Skin of body (tissue), 2 donors: Measurements from ENCODE around the gene MRS2. TPM values are rescaled to one million over a fixed set of nuclear protein-coding genes. Genes with fewer than 3 reads are reported as not detected.
"Not testable (repeated sequence)": the region's sequence is repeated elsewhere in the genome, so short reads cannot be mapped to it uniquely, and the experiment has no call there.

Experiments
- DNase-seq: peaks from one replicate; lab custom pipeline; 2025; lab: John Stamatoyannopoulos, UW
- total RNA-seq: library from RNA; depleted of rRNA; stranded (reverse); fragments of >200 nt; gene quantifications from one replicate; pipeline ENCODE4 v1.2.3, GENCODE V29; 2014

MRS2 gene, protein sequence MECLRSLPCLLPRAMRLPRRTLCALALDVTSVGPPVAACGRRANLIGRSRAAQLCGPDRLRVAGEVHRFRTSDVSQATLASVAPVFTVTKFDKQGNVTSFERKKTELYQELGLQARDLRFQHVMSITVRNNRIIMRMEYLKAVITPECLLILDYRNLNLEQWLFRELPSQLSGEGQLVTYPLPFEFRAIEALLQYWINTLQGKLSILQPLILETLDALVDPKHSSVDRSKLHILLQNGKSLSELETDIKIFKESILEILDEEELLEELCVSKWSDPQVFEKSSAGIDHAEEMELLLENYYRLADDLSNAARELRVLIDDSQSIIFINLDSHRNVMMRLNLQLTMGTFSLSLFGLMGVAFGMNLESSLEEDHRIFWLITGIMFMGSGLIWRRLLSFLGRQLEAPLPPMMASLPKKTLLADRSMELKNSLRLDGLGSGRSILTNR
- 14.4 TPM for total RNA-seq

DNA sequence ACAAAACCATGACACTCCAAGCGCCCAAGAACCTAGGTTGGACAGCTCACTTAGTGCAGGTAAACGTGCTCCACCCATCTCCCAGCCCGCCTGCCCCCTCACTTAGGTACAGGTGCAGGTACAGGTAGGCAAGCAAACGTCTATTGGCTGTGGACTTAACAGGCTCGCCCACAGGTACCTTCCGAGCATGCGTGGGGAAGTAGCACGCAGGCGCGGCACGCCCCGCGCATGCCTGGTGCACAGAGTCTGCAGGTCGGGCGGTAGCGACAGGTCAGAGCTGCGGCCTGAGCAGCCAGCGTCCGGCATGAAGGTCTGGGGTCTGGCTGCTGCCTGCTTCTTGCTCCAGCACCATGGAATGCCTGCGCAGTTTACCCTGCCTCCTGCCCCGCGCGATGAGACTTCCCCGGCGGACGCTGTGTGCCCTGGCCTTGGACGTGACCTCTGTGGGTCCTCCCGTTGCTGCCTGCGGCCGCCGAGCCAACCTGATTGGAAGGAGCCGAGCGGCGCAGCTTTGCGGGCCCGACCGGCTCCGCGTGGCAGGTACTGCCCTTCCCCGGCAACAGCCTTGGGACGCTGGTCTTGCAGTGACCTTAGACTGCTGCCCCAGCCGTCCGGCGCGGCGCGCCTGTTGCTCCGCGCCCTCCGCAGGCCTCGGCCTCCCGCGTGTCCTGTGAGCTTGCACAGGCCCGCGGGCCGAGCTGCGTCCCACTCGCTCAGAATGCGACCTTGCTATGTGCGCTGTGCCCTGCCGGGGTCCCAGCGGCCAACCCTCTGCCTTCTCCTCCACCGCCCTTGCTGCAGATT is at the start of gene MRS2:
MRS2 (plus strand) TSS at position 240 of the 804 bp plus-strand sequence; CDS start at position 351, 111 bp downstream.
- peak; percentile 31 for DNase-seq

DNA sequence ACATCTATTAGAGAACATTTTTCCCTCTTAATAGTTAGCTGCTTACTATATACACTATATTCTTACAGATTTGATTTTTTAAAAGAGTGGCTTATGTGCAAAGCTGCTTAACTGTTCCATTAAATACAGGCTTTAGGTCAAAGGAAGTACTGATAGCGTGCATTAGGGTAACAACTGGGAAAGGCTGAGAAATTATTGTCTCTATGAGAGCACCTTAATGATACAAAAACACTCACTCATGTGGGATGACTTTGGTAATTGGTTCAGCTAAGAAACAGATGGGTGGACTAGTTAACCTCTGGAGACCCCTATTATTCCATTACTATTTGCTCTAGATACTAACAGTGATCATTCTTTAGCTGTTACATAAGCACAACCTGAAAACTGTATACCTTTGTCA is 48.9 kb upstream of the MRS2 start:
- no peak for DNase-seq

DNA sequence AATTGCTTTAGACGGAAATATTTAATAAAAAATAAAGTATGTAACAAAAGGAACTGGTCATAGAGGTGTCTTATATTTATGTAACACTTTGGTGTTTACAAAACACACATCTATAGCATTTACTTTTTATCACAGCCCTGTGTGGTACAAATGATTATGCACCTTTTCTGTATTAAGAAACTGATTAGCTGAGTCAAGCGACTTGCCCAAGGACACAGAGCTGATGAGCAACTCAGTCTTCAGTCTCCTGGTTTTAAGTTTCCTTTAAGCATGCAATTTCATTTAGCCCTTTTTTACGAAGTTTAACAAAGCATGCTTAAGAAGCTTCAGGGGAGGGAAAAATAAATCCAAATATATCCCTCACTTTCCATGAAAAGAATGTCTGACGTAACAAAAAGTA is 47.3 kb upstream of the MRS2 start:
- DNase-seq, result no peak

DNA sequence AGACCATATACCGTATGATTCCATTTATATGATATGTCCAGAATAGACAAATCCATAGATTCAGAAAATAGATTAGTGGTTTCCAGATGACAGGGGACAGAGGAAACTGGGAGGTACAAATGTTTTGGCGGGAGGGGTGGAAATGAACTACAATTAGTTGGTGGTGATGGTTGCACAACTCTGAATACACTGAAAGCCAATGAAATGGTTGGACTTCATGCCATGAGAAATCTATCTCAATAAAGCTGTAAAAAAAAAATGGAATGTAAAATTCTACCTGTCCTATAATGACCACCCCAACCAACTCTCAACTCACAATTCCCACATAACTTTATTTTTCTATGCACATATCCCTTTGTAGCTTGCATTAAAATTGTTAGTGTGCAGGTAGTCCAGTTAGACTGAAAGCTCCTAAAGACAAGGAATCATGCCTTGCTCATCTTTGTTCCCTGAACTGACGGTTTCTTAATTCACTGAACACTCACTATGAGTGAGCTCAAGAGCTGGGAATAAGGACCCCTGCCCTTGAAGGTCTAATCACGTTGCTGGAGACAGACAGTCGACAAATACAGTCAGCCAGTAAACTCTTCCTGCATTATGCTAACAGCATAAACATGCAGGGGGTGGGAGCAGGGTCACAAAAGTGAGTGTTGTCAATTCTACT is 46.3 kb upstream of the MRS2 start:
- no peak for DNase-seq

DNA sequence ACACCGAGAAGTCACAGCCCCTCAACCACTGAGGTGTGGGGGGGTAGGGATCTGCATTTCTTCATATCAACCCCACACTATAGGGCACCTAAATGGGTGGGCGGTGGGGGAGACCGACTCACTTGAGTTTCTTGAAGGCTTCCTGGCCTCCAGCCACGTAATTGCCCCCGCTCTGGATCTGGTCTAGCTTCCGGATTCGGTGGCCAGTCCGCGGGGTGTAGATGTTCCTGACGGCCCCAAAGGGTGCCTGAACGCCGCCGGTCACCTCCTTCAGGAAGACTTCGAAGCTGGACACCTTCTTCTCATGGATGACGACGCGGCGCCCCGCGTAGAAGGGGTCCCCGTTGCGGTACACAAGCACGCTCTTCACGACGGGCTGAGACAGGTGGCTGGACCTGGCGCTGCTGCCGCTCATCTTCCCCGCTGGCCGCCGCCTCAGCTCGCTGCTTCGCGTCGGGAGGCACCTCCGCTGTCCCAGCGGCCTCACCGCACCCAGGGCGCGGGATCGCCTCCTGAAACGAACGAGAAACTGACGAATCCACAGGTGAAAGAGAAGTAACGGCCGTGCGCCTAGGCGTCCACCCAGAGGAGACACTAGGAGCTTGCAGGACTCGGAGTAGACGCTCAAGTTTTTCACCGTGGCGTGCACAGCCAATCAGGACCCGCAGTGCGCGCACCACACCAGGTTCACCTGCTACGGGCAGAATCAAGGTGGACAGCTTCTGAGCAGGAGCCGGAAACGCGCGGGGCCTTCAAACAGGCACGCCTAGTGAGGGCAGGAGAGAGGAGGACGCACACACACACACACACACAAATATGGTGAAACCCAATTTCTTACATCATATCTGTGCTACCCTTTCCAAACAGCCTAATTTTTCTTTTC is 45.2 kb upstream of the MRS2 start, which contains the start of gene DCDC2:
DCDC2 (minus strand) TSS at position 724 of the 883 bp plus-strand sequence; CDS start at position 415, 309 bp downstream.
- no peak for DNase-seq

DNA sequence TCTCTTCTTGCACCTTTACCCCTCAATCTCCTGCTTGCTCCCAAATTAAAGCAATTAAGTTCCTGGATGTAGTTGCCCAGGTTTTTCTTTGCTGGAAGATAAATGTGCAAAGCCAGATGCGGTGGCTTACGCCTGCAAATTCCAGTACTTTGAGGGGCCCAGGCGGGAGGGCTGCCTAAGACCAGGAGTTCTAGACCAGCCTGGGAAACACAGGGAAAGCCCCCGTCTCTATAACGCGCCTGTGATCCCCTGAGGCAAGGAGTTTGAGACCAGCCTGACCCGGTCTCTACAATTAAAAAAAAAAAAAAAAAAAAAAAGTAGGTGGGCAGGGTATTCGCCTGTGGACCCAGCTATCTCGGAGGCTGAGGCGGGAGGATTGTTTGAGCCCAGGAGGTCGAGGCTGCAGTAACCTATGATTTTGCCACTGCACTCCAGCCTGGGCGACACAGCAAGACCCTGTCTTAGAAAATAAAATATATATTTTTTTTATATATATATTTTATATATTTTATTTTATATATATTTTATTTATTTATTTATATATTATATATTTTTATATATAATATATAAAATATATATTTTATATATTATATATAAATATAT is 44.4 kb upstream of the MRS2 start:
- DNase-seq, result no peak

DNA sequence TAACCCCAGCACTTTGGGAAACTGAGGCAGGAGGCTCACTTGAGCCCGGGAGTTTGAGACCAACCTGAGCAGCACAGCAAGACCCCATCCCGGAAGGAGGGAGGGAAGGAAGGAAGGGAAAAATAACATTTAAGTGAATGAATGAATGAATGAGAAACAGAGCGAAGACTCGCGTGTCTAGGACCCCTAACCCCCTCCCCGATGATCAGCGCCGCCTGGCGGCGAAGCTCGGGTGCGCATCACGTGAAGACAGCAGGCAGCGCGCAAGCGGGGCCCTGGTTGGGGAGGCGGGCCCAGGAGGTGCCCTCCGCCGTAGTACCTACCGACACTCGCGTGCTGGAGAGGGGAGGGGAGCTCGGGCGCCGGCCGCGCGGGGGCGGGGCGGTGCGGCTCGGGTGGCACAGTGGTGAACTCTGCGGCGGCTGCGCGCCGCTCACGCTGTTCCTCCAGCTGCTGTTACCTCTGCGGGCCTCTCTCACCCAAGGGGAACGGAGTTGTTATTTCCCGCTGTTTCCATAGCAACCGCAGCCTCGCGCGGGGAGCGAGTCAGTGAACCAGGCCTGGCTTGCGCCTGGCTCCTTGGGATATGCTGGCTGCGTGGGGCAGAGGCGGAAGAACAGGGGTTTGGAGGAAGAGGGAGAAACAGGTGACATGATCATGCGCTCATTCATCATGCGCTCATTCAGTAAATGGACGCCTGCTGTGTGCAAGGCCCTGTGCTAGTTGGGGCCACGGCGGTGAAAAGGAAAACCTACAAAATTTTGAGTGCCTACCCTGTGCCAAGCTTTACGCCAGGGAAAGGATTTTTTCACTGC is 42.9 kb upstream of the MRS2 start:
- DNase-seq, result peak; percentile 23

DNA sequence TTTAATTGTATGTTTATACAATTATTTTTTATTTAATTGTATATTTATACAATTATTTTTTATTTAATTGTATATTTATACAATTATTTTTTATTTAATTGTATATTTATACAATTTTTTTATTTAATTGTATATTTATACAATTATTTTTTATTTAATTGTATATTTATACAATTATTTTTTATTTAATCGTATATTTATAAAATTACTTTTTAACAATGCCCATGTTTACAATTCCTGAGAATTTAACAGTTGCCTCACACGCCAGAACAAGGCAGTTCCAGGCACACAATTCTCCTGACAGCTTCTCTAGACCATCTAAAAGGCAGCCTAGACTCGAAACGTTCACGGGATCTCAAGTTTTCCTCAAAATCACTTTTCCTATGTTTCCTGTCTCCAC is 40.4 kb upstream of the MRS2 start:
- not testable (repeated sequence) for DNase-seq

DNA sequence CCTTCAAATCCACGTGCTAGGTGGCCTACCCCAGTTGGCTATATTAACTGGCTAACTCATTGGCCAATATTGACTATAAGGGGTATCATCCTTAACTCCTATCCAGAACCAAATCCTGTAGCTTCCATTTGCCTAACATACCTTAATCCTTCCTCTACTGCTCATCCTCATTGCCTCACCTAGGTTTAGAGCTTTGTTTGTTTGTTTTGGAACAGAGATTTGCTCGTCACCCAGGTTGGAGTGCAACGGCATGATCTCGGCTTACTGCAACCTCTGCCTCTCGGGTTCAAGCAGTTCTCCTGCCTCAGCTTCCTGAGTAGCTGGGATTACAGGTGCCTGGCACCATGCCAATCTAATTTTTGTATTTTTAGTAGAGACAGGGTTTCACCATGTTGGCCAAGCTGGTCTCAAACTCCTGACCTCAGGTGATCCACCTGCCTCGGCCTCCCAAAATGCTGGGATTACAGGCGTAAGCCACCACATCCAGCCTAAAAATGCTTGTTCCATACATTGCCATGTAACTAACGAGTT is 37.6 kb upstream of the MRS2 start:
- not testable (repeated sequence) for DNase-seq

DNA sequence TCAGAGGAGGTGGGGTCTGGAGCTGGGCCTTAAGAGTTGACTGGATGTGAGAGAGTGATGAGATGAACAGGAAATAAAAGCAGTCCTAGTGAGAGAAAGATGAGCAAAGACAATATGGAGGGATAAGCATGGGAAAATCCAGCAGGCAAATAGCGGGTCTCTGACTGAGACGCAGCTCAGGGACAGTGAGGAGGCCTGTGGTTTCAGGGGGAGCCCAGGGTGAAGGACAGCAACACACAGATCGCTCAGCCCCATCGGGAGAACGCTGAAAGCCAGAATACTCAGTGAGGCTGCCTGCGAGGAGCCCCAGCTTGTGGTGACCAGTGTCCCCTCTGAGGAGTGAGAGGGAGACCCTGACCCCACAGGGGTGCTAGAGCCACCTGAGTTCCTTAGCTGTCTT is 28.1 kb upstream of the MRS2 start:
- DNase-seq, result no peak

DNA sequence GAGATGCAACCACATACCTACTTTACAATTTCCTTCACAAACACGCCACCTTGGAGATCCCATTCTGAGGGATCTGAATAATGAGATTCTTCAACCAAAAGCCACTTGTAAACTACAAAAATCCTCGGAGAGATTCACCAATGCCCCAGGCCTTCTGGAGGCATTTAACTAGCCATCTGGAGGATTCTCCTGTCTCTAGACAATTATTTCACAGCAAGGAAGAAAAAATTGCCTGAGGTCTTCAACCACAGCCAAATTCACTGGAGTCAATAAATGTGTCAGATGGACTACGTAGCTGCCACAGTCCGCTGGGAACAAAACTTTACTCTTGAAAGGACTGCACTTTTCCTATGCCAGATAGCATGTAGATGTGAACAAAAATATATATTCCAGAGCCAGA is 25.9 kb upstream of the MRS2 start:
- no peak for DNase-seq

DNA sequence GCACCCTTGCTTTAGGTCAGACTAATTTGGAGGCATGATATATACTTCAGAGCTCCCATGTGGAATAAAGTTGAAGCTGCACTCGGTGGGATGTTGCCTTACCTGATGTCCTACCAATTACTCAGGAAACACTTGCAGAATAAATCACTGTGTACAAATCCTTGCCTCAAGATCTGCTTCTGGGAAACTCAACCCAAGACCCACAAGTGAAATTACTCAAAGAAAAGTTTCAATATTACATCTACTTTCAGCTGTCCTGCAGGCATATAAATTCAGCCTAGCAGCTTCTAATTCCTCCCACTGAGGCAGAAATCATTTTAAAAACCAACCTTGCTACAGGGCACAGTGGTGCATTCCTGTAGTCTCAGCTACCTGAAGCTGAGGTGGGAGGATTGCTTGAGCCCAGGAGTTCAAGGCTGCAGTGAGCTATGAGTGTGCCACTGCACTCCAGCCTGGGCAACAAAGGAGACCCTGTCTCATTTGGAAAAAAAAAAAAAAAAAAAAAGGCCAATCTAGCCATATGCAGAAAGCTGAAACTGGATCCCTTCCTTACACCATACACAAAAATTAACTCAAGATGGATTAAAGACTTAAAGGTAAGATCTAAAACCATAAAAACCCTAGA is 24.2 kb upstream of the MRS2 start:
- DNase-seq, result no peak

DNA sequence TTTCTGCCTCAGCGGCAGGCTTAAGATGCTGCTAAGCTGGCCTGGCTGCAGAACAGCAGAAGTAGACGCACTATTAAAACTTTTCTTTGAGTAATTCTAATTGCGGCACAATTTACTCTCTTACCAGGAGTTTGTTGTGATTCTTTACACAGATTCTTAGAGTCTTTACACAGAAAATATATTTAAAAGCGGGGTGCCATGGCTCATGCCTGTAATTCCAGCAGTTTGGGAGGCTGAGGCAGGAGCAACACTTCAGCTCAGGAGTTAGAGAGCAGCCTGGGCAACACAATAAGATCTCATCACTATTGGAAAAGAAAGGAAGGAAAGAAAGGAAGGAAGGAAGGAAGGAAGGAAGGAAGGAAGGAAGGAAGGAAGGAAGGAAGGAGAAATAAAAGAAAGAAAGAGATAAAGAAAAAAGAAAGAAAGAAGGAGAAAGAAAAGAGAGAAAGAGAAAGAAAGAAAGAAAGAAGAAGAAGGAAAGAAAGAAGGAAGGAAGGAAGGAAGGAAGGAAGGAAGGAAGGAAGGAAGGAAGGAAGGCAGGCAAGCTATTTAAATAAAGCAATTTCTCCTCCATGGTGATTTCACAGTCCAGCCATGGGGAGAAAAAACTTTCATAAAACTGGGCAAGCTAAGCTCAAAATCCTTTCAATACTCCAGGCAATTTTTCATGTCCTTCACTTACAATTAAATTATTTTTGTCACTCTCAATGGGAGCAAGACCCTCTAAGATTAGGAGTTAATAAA is 21.1 kb upstream of the MRS2 start:
- no peak for DNase-seq

DNA sequence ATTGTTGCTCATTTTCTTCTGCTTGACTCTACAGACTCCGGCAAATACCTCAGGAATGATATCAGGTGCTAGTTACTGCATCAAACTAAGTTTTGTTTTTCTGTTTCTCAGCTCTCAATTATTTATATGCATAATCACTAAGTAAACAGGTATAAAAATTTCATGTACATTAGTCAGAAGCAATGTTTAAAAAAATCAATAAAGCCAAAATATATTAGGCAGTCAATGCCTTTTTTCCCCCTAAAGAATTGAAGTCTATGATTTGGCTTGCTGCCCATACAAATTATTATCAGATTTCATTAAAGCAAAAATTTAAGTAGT is 20.6 kb upstream of the MRS2 start:
- DNase-seq, result no peak

DNA sequence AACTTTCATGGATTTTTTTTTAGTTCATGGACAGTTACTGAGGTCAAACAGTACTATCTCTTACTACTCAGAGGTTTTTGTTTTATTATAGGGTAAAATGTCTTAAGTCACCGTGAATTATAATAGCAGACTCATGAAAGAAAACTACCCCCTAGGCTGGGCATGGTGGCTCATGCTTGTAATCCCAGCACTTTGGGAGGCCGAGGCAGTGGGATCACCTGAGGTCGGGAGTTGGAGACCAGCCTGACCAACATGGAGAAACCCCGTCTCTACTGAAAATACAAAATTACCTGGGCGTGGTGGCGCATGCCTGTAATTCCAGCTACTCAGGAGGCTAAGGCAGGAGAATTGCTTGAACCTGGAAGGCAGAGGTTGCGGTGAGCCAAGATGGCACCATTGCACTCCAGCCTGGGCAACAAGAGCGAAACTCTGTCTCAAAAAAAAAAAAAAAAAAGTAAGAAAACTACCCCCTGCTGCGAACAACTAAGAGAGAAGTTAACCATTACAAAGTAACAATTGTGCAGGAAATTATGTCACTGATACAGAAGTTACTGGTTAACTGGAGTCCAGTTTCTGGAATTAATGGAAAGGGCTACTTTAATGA is 19.7 kb upstream of the MRS2 start:
- not testable (repeated sequence) for DNase-seq

DNA sequence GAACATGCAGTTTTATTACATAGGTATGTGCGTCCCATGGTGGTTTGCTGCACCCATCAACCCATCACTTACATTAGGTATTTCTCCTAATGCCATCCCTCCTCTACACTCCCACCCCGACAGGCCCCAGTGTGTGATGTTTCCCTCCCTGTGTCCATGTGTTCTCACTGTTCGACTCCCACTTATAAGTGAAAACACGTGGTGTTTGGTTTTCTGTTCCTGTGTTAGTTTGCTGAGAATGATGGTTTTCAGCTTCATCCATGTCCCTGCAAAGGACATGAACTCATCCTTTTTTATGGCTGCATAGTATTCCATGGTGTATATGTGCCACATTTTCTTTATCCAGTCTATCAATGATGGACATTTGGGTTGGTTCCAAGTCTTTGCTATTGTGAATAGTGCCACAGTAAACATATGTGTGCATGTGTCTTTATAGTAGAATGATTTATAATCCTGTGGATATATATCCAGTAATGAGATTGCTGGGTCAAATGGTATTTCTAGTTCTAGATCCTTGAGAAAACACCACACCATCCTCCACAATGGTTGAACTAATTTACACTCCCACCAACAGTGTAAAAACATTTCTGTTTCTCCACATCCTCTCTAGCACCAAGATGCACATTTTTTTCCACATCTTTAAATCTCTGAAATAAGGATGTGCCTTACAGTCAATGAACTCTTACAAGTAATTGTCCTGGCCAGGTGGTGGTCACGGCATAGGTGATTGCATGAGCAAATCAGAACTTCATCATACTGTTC is 18.2 kb upstream of the MRS2 start:
- not testable (repeated sequence) for DNase-seq
